Parathyroid adenoma (tissue), 2 donors: ENCODE data around the gene MTARC2.

Experiments used
- H2AFZ ChIP-seq: fragments of 300-600 bp; sonication (generic); one replicate; pipeline ENCODE4 v1.7.0; 2017; ENCODE audit warnings: antibody characterized with exemption, mild to moderate bottlenecking
- H3K27ac ChIP-seq: fragments of 300-600 bp; sonication (generic); one replicate; pipeline ENCODE4 v1.7.0; 2017
- H3K27me3 ChIP-seq: fragments of 300-600 bp; sonication (generic); one replicate; pipeline ENCODE4 v1.7.0; 2017; ENCODE audit warnings: low read length; ENCODE audit not compliant: control insufficient read depth, insufficient read depth
- H3K36me3 ChIP-seq: fragments of 300-600 bp; sonication (generic); one replicate; pipeline ENCODE4 v1.7.0; 2017; ENCODE audit warnings: low read length; ENCODE audit not compliant: control insufficient read depth, insufficient read depth
- H3K4me1 ChIP-seq: fragments of 300-600 bp; sonication (generic); one replicate; pipeline ENCODE4 v1.7.0; 2017; ENCODE audit warnings: control low read depth
- H3K4me2 ChIP-seq: fragments of 300-600 bp; sonication (generic); one replicate; pipeline ENCODE4 v1.7.0; 2017; ENCODE audit warnings: low read length
- H3K4me3 ChIP-seq: fragments of 300-600 bp; sonication (generic); one replicate; pipeline ENCODE4 v1.7.0; 2017; ENCODE audit warnings: low read depth, low read length
- H3K79me2 ChIP-seq: fragments of 300-600 bp; sonication (generic); one replicate; pipeline ENCODE4 v1.7.0; 2017; ENCODE audit warnings: control low read depth
- H3K9ac ChIP-seq: fragments of 300-600 bp; sonication (generic); one replicate; pipeline ENCODE4 v1.7.0; 2017; ENCODE audit warnings: mild to moderate bottlenecking
- H3K9me3 ChIP-seq: fragments of 300-600 bp; sonication (generic); one replicate; pipeline ENCODE4 v1.7.0; 2017; ENCODE audit warnings: low read length; ENCODE audit not compliant: control insufficient read depth
- TF ChIP-seq, protein P1 (sequence below): fragments of 300-600 bp; sonication (generic); IDR thresholded peaks from one replicate; pipeline ENCODE4 v1.7.0; 2017; ENCODE audit warnings: antibody characterized with exemption, mild to moderate bottlenecking
- donor health status: primary hyperparathyroidism.

Gene MTARC2

GRCh38 chr1:220791285-220791684, 43.2 kb downstream of the MTARC2 start:
- Histone ChIP-seq H3K9ac (no peak overlapping the region), H3K4me1 (peaks cover 11% of the 10 kb centered on the region), H3K4me2 (no peak overlapping the region), H3K9me3 (no peaks in the 10 kb centered on the region), H2AFZ (no peak overlapping the region), H3K36me3 (no peaks in the 10 kb centered on the region), H3K27me3 (no peaks in the 10 kb centered on the region), H3K27ac (peak overlapping the region; percentile 43), H3K4me3 (no peak overlapping the region), H3K79me2 (no peaks in the 10 kb centered on the region)
- TF ChIP-seq, protein P1, sequence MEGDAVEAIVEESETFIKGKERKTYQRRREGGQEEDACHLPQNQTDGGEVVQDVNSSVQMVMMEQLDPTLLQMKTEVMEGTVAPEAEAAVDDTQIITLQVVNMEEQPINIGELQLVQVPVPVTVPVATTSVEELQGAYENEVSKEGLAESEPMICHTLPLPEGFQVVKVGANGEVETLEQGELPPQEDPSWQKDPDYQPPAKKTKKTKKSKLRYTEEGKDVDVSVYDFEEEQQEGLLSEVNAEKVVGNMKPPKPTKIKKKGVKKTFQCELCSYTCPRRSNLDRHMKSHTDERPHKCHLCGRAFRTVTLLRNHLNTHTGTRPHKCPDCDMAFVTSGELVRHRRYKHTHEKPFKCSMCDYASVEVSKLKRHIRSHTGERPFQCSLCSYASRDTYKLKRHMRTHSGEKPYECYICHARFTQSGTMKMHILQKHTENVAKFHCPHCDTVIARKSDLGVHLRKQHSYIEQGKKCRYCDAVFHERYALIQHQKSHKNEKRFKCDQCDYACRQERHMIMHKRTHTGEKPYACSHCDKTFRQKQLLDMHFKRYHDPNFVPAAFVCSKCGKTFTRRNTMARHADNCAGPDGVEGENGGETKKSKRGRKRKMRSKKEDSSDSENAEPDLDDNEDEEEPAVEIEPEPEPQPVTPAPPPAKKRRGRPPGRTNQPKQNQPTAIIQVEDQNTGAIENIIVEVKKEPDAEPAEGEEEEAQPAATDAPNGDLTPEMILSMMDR = no peak

DNA sequence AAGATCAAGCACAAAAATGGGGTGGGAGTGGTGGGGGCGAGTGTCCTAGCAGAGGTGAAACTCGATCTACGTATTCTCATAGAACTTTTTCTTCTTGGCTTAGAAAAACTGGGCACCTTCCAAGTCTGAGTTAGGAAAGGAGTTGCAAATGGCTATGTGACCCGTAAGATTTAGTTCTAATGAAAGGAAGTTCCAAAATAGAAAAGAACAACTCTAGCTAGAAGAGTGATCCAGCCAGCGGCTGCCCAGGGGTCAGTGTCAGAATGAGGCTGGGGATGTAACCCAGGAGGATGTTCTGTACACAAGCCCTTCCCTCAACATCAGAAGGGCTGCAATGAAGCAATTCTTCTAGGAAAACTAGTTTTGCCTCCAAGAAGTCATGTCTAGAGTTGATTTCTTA, 43.8 kb downstream of the MTARC2 start:
- peak overlapping the region; percentile 27 for H3K4me2 ChIP-seq
- H3K27ac ChIP-seq = peak overlapping the region; percentile 43
- TF ChIP-seq, protein P1 = no peak
- no peaks in the 10 kb centered on the region for H3K27me3 ChIP-seq
- no peaks in the 10 kb centered on the region for H3K36me3 ChIP-seq
- H3K9me3 ChIP-seq = no peaks in the 10 kb centered on the region
- H3K4me3 ChIP-seq = no peak overlapping the region
- no peak overlapping the region for H2AFZ ChIP-seq
- no peak overlapping the region for H3K9ac ChIP-seq
- no peaks in the 10 kb centered on the region for H3K79me2 ChIP-seq
- peaks cover 11% of the 10 kb centered on the region for H3K4me1 ChIP-seq

- H3K79me2 ChIP-seq = no peaks in the 10 kb centered on the region
- H3K4me3 ChIP-seq = no peak overlapping the region
- no peaks in the 10 kb centered on the region for H3K9me3 ChIP-seq
- no peak overlapping the region for H3K4me2 ChIP-seq
- H3K36me3 ChIP-seq = no peaks in the 10 kb centered on the region
- H2AFZ ChIP-seq = no peak overlapping the region
- TF ChIP-seq, protein P1 = no peak
- no peaks in the 10 kb centered on the region for H3K27me3 ChIP-seq
- no peak overlapping the region for H3K9ac ChIP-seq
- no peak overlapping the region for H3K27ac ChIP-seq
- peaks cover 6% of the 10 kb centered on the region for H3K4me1 ChIP-seq
Observed at GRCh38 chr1:220796530-220796929, 48.4 kb downstream of the MTARC2 start.

GRCh38 chr1:220797044-220797443, 48.9 kb downstream of the MTARC2 start:
- no peaks in the 10 kb centered on the region for H3K79me2 ChIP-seq
- H3K27me3 ChIP-seq = no peaks in the 10 kb centered on the region
- H3K27ac ChIP-seq = no peak overlapping the region
- no peaks in the 10 kb centered on the region for H3K36me3 ChIP-seq
- no peak overlapping the region for H3K4me3 ChIP-seq
- TF ChIP-seq, protein P1 = no peak
- no peaks in the 10 kb centered on the region for H3K9me3 ChIP-seq
- H3K4me2 ChIP-seq = no peak overlapping the region
- no peak overlapping the region for H3K9ac ChIP-seq
- no peak overlapping the region for H2AFZ ChIP-seq
- H3K4me1 ChIP-seq = peaks cover 2% of the 10 kb centered on the region

DNA sequence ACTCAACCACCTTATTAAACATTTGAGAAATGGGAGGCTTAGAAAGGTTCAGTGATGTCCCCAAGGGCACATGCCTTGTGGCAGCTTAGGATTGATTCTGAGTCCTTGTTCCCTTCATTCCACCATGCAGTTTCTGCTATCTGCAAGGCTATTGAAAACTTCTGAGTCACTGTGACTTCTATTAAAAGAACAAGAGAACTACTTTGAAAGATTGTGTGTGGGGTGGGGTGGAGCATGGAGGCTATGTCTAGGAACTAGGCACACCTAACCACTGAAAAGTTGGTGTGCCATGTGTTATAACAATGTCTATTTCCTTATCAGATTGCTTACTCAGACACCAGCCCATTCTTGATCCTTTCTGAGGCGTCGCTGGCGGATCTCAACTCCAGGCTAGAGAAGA, 49.4 kb downstream of the MTARC2 start:
- no peak overlapping the region for H3K9ac ChIP-seq
- H3K9me3 ChIP-seq = no peaks in the 10 kb centered on the region
- no peaks in the 10 kb centered on the region for H3K36me3 ChIP-seq
- no peak overlapping the region for H3K4me3 ChIP-seq
- no peak overlapping the region for H3K27ac ChIP-seq
- TF ChIP-seq, protein P1 = no peak
- no peak overlapping the region for H2AFZ ChIP-seq
- H3K4me2 ChIP-seq = no peak overlapping the region
- H3K4me1 ChIP-seq = no peaks in the 10 kb centered on the region
- H3K79me2 ChIP-seq = no peaks in the 10 kb centered on the region
- no peaks in the 10 kb centered on the region for H3K27me3 ChIP-seq
